ENCODE data around the gene DLX1. TPM values are rescaled to one million over a fixed set of nuclear protein-coding genes. Genes with fewer than 3 reads are reported as not detected.

DLX1 gene
- total and polyA plus RNA-seq, 2 experiments from 2014 or later: 3.8 to 9.5 TPM

- WGBS, 2 experiments (ENCODE audit: low coverage in 1 of 2, low lambda C conversion rate in 2 of 2, missing lambda C conversion rate in 2 of 2): 7 to 8% methylated on average over 35 to 51 of the region's 61 CpGs
- peak overlapping the region; percentile 83 for H3K4me3 ChIP-seq
- peak; percentile 95 for DNase-seq
- H3K9me3 ChIP-seq (ENCODE audit: low read depth): no peaks in the 10 kb centered on the region
- no peaks in the 10 kb centered on the region for H3K9me2 ChIP-seq (ENCODE audit: insufficient read depth)
- peak overlapping the region; percentile 44 for H2AFZ ChIP-seq
- no peaks in the 10 kb centered on the region for H3K36me3 ChIP-seq (ENCODE audit: low read depth)
- in situ Hi-C loops (cut with MboI): no loop called here
- H4K20me1 ChIP-seq (ENCODE audit: insufficient read depth): no peaks in the 10 kb centered on the region
- H3K4me2 ChIP-seq (ENCODE audit: unreplicated experiment): peak overlapping the region; percentile 99
- no peaks in the 10 kb centered on the region for H3K27me3 ChIP-seq (replicated peaks; ENCODE audit: insufficient read depth)
- H3K9ac ChIP-seq: peak overlapping the region; percentile 98
- TF ChIP-seq EZH2 (IDR thresholded peaks at IDR 0.05; ENCODE audit: insufficient read depth, poor library complexity, severe bottlenecking) (no peak), EZH2phosphoT487 (IDR thresholded peaks at IDR 0.05; ENCODE audit: insufficient read depth, low read depth) (no peak)
- H3F3A ChIP-seq (ENCODE audit: insufficient read depth): peaks cover 33% of the 10 kb centered on the region
- peaks cover 41% of the 10 kb centered on the region for H3K4me1 ChIP-seq (ENCODE audit: insufficient read depth)
- peak overlapping the region; percentile 98 for H3K27ac ChIP-seq
- H3K79me2 ChIP-seq (ENCODE audit: insufficient read depth): peaks cover 24% of the 10 kb centered on the region
These were observed 13.6 kb downstream of the DLX1 start for GRCh38 chr2:172098650-172099471.

DNA sequence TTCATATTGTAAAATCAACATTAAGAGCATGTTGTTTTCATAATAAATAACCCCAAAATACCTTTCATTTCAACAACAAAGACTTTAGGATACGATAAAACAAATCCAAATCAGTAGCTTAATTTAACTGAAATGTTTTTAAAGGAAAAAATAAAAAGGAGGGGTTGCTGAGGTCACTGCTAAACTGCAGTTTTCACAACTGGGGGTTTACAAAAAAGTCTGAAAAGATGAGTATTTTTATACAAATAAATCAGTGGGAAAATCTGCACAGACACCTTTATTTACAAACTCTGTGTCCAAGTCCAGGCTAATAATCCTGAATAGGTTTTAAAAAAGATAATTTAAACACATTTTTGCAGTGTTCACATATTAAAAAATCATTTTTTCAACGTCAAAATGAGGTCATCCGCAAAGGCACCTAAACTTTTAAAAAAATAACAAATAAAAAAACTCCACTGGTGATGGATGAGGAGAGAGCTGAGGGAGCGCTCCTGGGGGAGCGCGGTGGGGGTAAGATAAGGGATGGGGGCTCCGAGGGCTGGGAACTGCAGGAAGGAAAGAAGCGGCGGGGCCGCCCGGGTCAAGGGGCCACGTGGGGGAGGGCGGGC lies 14.3 kb downstream of the DLX1 start:
- peaks cover 33% of the 10 kb centered on the region for H3F3A ChIP-seq (ENCODE audit: insufficient read depth)
- whole genome bisulfite sequencing, 2 experiments (ENCODE audit: low coverage in 1 of 2, low lambda C conversion rate in 2 of 2, missing lambda C conversion rate in 2 of 2): 0 to 9% methylated on average over 7 to 13 of the region's 13 CpGs
- peak overlapping the region; percentile 99 for H3K4me2 ChIP-seq (ENCODE audit: unreplicated experiment)
- no peaks in the 10 kb centered on the region for H3K9me3 ChIP-seq (ENCODE audit: low read depth)
- H3K27ac ChIP-seq: peak overlapping the region; percentile 98
- peak; percentile 40 for DNase-seq
- no peaks in the 10 kb centered on the region for H3K36me3 ChIP-seq (ENCODE audit: low read depth)
- no peaks in the 10 kb centered on the region for H4K20me1 ChIP-seq (ENCODE audit: insufficient read depth)
- peaks cover 37% of the 10 kb centered on the region for H3K4me1 ChIP-seq (ENCODE audit: insufficient read depth)
- in situ Hi-C loops (cut with MboI): loop anchor here (10.0 kb wide), 1 partner anchor 285 kb away; no protein-coding TSS in a partner anchor
- TF ChIP-seq EZH2 (IDR thresholded peaks at IDR 0.05; ENCODE audit: insufficient read depth, poor library complexity, severe bottlenecking) (no peak), EZH2phosphoT487 (IDR thresholded peaks at IDR 0.05; ENCODE audit: insufficient read depth, low read depth) (no peak)
- peaks cover 24% of the 10 kb centered on the region for H3K79me2 ChIP-seq (ENCODE audit: insufficient read depth)
- no peaks in the 10 kb centered on the region for H3K9me2 ChIP-seq (ENCODE audit: insufficient read depth)
- no peaks in the 10 kb centered on the region for H3K27me3 ChIP-seq (replicated peaks; ENCODE audit: insufficient read depth)
- peak overlapping the region; percentile 44 for H2AFZ ChIP-seq
- H3K4me3 ChIP-seq: peak overlapping the region; percentile 83
- H3K9ac ChIP-seq: peak overlapping the region; percentile 98

DNA sequence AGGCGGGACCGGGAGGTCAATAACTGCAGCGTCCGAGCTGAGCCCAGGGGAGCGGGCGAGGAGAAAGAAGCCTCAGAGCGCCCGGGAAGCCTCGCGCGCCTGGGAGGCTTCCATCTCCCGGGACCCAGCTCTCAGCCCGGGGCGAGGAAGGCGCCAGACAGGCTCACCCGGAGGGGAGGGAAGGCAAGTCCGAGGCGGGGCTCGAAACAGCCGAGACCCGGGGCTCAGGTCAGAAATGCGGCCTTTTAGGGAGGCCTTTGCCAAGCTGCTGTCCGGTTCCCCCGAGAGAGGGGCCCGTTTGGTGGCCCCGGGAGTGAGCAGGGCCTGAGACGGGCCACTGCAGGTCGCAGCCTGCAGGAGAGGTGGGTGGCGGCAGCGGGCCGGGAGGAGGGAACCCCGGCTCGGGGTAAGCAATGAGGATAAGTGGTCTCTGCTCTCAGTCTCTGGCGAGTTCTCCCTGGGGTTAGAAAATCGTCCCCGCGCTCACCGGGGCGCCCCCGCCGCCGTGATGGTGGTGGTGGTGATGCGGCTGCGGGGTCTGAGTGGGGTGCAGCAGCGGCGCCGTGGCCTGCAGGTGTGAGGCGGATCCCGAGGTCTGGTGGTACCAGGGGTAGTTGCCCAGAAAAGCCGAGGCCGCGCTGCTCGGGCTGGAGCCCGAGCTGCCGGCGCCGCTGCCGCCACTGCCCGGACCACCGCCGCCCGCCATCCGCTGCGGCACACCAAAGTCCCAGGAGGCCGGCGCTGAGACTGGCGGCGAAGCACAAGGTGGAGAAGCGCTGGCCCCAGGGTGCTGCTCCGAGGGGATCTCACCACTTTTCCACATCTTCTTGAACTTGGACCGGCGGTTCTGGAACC lies 15.0 kb downstream of the DLX1 start:
- H2AFZ ChIP-seq: peak overlapping the region; percentile 70
- H3K4me2 ChIP-seq (ENCODE audit: unreplicated experiment): peak overlapping the region; percentile 99
- H3K27me3 ChIP-seq (replicated peaks; ENCODE audit: insufficient read depth): no peaks in the 10 kb centered on the region
- in situ Hi-C loops (cut with MboI): loop anchor here (10.0 kb wide), 1 partner anchor 286 kb away; no protein-coding TSS in a partner anchor
- TF ChIP-seq EZH2 (IDR thresholded peaks at IDR 0.05; ENCODE audit: insufficient read depth, poor library complexity, severe bottlenecking) (no peak), EZH2phosphoT487 (IDR thresholded peaks at IDR 0.05; ENCODE audit: insufficient read depth, low read depth) (no peak)
- no peaks in the 10 kb centered on the region for H3K9me2 ChIP-seq (ENCODE audit: insufficient read depth)
- 7 to 8% methylated on average over 64 to 71 of the region's 72 CpGs for WGBS, 2 experiments (ENCODE audit: low coverage in 1 of 2, low lambda C conversion rate in 2 of 2, missing lambda C conversion rate in 2 of 2)
- no peaks in the 10 kb centered on the region for H3K9me3 ChIP-seq (ENCODE audit: low read depth)
- H3F3A ChIP-seq (ENCODE audit: insufficient read depth): peaks cover 33% of the 10 kb centered on the region
- peak overlapping the region; percentile 98 for H3K9ac ChIP-seq
- H4K20me1 ChIP-seq (ENCODE audit: insufficient read depth): no peaks in the 10 kb centered on the region
- DNase-seq: peak; percentile 68
- H3K79me2 ChIP-seq (ENCODE audit: insufficient read depth): peaks cover 24% of the 10 kb centered on the region
- H3K4me1 ChIP-seq (ENCODE audit: insufficient read depth): peaks cover 37% of the 10 kb centered on the region
- H3K36me3 ChIP-seq (ENCODE audit: low read depth): no peaks in the 10 kb centered on the region
- H3K4me3 ChIP-seq: peak overlapping the region; percentile 83
- peak overlapping the region; percentile 98 for H3K27ac ChIP-seq

All from GM23248 (cell line).